ENCODE data around the gene HAUS6.

Gene HAUS6

DNA sequence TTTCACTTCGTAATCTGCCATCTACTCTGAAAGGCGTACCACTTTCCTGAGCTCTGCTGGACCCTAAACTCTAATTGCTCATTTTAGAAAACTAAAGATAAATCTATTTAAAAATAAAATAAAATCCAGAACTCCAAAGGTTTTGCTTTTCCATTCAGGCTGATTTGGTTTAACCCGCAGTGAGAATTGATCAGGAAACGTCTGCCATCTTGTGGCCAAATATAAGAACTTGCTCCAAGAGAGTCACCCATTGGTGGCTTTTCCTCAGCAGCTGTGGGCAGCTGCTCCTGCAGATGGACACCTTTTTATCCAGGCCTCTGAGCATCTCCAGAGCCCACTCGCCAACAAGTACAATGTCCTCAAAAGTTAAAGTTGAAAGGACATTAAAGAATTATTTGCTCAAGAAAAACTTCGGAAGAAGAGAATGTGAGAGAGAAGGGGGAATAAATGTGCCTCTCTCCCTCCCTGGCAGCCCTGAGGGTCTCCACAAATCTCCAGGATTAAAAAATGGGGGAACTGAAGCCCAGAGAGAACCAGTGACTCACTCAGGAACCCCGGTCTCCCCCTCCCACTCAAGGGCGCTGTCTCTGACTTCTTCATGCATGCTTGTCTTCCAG, 73.8 kb downstream of the HAUS6 start:
- no peaks in the 10 kb centered on the region for H3K9me2 ChIP-seq (ENCODE audit: low read depth, low read length)
- no peaks in the 10 kb centered on the region for H3K9me3 ChIP-seq (ENCODE audit: low read length)
- no peaks in the 10 kb centered on the region for H3K79me2 ChIP-seq (ENCODE audit: insufficient read depth, low read length)
- H4K20me1 ChIP-seq (ENCODE audit: insufficient read depth, low read length) = no peaks in the 10 kb centered on the region
- H3K36me3 ChIP-seq (ENCODE audit: insufficient read depth, low read length) = no peaks in the 10 kb centered on the region
- H3K4me1 ChIP-seq (ENCODE audit: insufficient read depth, low read length, severe bottlenecking) = no peaks in the 10 kb centered on the region
- H3K27me3 ChIP-seq (ENCODE audit: insufficient read depth, low read length) = no peaks in the 10 kb centered on the region
- H3K27ac ChIP-seq (ENCODE audit: low read depth, low read length, poor library complexity, severe bottlenecking) = no peak overlapping the region
- no peak overlapping the region for H2AFZ ChIP-seq (ENCODE audit: low read length)
- H3F3A ChIP-seq (ENCODE audit: insufficient read depth, low read length) = no peaks in the 10 kb centered on the region
- no peak overlapping the region for H3K4me3 ChIP-seq (ENCODE audit: low read depth, low read length, poor library complexity, severe bottlenecking)
- no peak overlapping the region for H3K9ac ChIP-seq (ENCODE audit: low read length)
- TF ChIP-seq, protein P1, sequence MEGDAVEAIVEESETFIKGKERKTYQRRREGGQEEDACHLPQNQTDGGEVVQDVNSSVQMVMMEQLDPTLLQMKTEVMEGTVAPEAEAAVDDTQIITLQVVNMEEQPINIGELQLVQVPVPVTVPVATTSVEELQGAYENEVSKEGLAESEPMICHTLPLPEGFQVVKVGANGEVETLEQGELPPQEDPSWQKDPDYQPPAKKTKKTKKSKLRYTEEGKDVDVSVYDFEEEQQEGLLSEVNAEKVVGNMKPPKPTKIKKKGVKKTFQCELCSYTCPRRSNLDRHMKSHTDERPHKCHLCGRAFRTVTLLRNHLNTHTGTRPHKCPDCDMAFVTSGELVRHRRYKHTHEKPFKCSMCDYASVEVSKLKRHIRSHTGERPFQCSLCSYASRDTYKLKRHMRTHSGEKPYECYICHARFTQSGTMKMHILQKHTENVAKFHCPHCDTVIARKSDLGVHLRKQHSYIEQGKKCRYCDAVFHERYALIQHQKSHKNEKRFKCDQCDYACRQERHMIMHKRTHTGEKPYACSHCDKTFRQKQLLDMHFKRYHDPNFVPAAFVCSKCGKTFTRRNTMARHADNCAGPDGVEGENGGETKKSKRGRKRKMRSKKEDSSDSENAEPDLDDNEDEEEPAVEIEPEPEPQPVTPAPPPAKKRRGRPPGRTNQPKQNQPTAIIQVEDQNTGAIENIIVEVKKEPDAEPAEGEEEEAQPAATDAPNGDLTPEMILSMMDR (IDR thresholded peaks at IDR 0.05; ENCODE audit: low read length) = peak; percentile 61
- no peak for TF ChIP-seq EZH2 (IDR thresholded peaks at IDR 0.05; ENCODE audit: borderline replicate concordance, low read length)
- H3K4me2 ChIP-seq (ENCODE audit: low read length) = no peak overlapping the region

DNA sequence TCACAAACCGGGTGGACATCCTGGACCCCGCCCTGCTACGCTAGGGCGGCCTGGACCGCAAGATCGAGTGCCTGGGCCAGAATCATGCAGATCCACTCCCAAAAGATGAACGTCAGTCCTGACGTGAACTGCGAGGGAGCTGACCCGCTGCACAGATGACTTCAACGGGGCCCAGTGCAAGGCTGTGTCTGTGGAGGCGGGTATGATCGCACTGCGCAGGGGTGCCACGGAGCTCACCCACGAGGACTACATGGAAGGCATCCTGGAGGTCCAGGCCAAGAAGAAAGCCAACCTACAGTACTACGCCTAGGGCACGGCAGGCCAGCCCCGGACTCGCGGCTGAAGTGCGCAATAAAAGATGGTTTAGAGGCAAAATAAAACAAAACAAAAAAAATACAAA, 74.9 kb downstream of the HAUS6 start:
- no peaks in the 10 kb centered on the region for H3K27me3 ChIP-seq (ENCODE audit: insufficient read depth, low read length)
- no peak overlapping the region for H3K4me2 ChIP-seq (ENCODE audit: low read length)
- H3F3A ChIP-seq (ENCODE audit: insufficient read depth, low read length) = no peaks in the 10 kb centered on the region
- no peak overlapping the region for H3K9ac ChIP-seq (ENCODE audit: low read length)
- no peaks in the 10 kb centered on the region for H3K4me1 ChIP-seq (ENCODE audit: insufficient read depth, low read length, severe bottlenecking)
- no peaks in the 10 kb centered on the region for H3K36me3 ChIP-seq (ENCODE audit: insufficient read depth, low read length)
- no peaks in the 10 kb centered on the region for H3K9me2 ChIP-seq (ENCODE audit: low read depth, low read length)
- H3K4me3 ChIP-seq (ENCODE audit: low read depth, low read length, poor library complexity, severe bottlenecking) = no peak overlapping the region
- TF ChIP-seq, protein P1 (IDR thresholded peaks at IDR 0.05; ENCODE audit: low read length) = no peak
- no peak for TF ChIP-seq EZH2 (IDR thresholded peaks at IDR 0.05; ENCODE audit: borderline replicate concordance, low read length)
- no peak overlapping the region for H2AFZ ChIP-seq (ENCODE audit: low read length)
- no peaks in the 10 kb centered on the region for H3K79me2 ChIP-seq (ENCODE audit: insufficient read depth, low read length)
- no peaks in the 10 kb centered on the region for H4K20me1 ChIP-seq (ENCODE audit: insufficient read depth, low read length)
- no peak overlapping the region for H3K27ac ChIP-seq (ENCODE audit: low read depth, low read length, poor library complexity, severe bottlenecking)
- H3K9me3 ChIP-seq (ENCODE audit: low read length) = no peaks in the 10 kb centered on the region

DNA sequence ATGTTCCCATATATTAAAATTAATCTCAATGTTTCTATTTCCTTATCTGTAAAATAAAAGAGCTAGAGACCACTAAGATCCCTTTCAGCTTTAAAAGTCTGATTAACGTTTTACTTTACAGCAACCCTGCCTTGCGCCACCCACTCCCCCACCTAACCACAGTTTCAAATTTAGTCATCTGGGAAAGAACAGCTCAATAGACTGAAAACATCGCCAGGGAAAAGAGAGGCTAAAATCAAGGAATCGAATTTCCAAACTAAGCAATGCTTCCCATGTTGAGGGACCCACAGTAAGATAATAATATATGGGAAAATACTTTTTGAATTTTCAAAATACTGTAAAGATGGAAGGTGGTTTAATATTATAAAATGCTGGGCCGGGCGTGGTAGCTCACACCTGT, 76.3 kb downstream of the HAUS6 start:
- Histone ChIP-seq H3K27me3 (ENCODE audit: insufficient read depth, low read length) (no peaks in the 10 kb centered on the region), H3F3A (ENCODE audit: insufficient read depth, low read length) (no peaks in the 10 kb centered on the region), H3K4me2 (ENCODE audit: low read length) (no peak overlapping the region), H3K27ac (ENCODE audit: low read depth, low read length, poor library complexity, severe bottlenecking) (no peak overlapping the region), H3K9ac (ENCODE audit: low read length) (no peak overlapping the region), H3K4me3 (ENCODE audit: low read depth, low read length, poor library complexity, severe bottlenecking) (no peak overlapping the region), H3K79me2 (ENCODE audit: insufficient read depth, low read length) (no peaks in the 10 kb centered on the region), H2AFZ (ENCODE audit: low read length) (no peak overlapping the region), H3K4me1 (ENCODE audit: insufficient read depth, low read length, severe bottlenecking) (no peaks in the 10 kb centered on the region), H4K20me1 (ENCODE audit: insufficient read depth, low read length) (no peaks in the 10 kb centered on the region), H3K9me2 (ENCODE audit: low read depth, low read length) (no peaks in the 10 kb centered on the region), H3K9me3 (ENCODE audit: low read length) (no peaks in the 10 kb centered on the region), H3K36me3 (ENCODE audit: insufficient read depth, low read length) (no peaks in the 10 kb centered on the region)
- TF ChIP-seq EZH2 (IDR thresholded peaks at IDR 0.05; ENCODE audit: borderline replicate concordance, low read length) = no peak
- TF ChIP-seq, protein P1 (IDR thresholded peaks at IDR 0.05; ENCODE audit: low read length) = no peak

Data from OCI-LY1 (cell line).